ENCODE measurements around the gene CA7. TPM values are rescaled to one million over a fixed set of nuclear protein-coding genes. Genes with fewer than 3 reads are reported as not detected.

The CA7 gene
- total and polyA plus RNA-seq, 2 donors (not counting 3 experiments of a cell fraction or from before 2014, with no cell fraction given): not detected

GRCh38 chr16:66844009-66844341, 239 bp upstream of the CA7 start:
- CTCF ChIA-PET: interaction anchor here (0.6 to 3.5 kb wide), 5 partner anchors 14 to 179 kb away, joined by 3 to 36 read pairs (median 3); partner anchors contain the start of gene NAE1
- H3K9ac ChIP-seq (replicated peaks; ENCODE audit: extremely low read depth, insufficient read depth, low read length): no peak overlapping the region
- no peak overlapping the region for H3K27ac ChIP-seq (ENCODE audit: insufficient read depth, low read depth, low read length)
- peaks cover 2% of the 10 kb centered on the region for H3K4me1 ChIP-seq (ENCODE audit: control insufficient read depth, extremely low read depth, insufficient read depth, low read length)
- no peaks in the 10 kb centered on the region for H3K79me2 ChIP-seq (ENCODE audit: control insufficient read depth, insufficient read depth, low read length)
- no peak overlapping the region for H3K4me2 ChIP-seq (ENCODE audit: insufficient read depth, low read length)
- intact Hi-C loops (cut with micrococcal nuclease) (no loop called here), dilution Hi-C loops (cut with MboI; ENCODE audit: extremely low pct_ligation_motif_present, low sequenced_read_pairs) (no loop called here)
- no peaks in the 10 kb centered on the region for H4K20me1 ChIP-seq (replicated peaks; ENCODE audit: control insufficient read depth, extremely low read depth, insufficient read depth, low read length)
- H3K27me3 ChIP-seq (ENCODE audit: control insufficient read depth in 2 of 2, insufficient read depth in 2 of 2, low read length in 2 of 2): peaks cover 47 to 50% of the 10 kb centered on the region in 2 experiments
- DNase-seq (ENCODE audit: low read depth, low spot score) (no peak), FAIRE-seq (no peak)
- POLR2A ChIA-PET: no interaction called here
- H2AFZ ChIP-seq (ENCODE audit: low read depth, low read length): no peak overlapping the region
- TF ChIP-seq FOS (IDR thresholded peaks at IDR 0.05; ENCODE audit: borderline replicate concordance, insufficient read depth, low read length) (no peak), JUN (IDR thresholded peaks at IDR 0.05; ENCODE audit: borderline replicate concordance, insufficient read depth, insufficient read length, low read depth) (no peak), CTCF (IDR thresholded peaks at IDR 0.05; ENCODE audit: extremely low read depth in 1 of 2, insufficient read depth in 1 of 2, low read depth in 1 of 2, low read length in 2 of 2) (no peak), GATA2 (IDR thresholded peaks at IDR 0.05; ENCODE audit: insufficient read depth, insufficient read length, low read depth, low read length) (no peak), MYC (IDR thresholded peaks at IDR 0.05; ENCODE audit: low read depth, low read length) (no peak), POLR2A (IDR thresholded peaks at IDR 0.05; ENCODE audit: low read depth, low read length) (no peak), MAX (IDR thresholded peaks at IDR 0.05; ENCODE audit: insufficient read depth, insufficient read length) (no peak)
- BruUV-seq (replicated peaks): no TSS peak
- no peaks in the 10 kb centered on the region for H3K9me3 ChIP-seq (replicated peaks; ENCODE audit: control insufficient read depth, insufficient read depth, low read length)
- H3K9me1 ChIP-seq (replicated peaks; ENCODE audit: control insufficient read depth, extremely low read depth, insufficient read depth, low read length): no peaks in the 10 kb centered on the region
- H3K4me3 ChIP-seq (replicated peaks in 1 of 3; ENCODE audit: insufficient read depth in 1 of 3, low read depth in 1 of 3, low read length in 3 of 3): no peak overlapping the region
- no peaks in the 10 kb centered on the region for H3K36me3 ChIP-seq (ENCODE audit: control insufficient read depth in 2 of 2, extremely low read depth in 1 of 2, insufficient read depth in 2 of 2, low read length in 2 of 2)
